Tibial nerve (tissue), 4 donors: ENCODE results near the gene TAPT1. TPM values are rescaled to one million over a fixed set of nuclear protein-coding genes. Genes with fewer than 3 reads are reported as not detected.

Experiments used
- DNase-seq, 2 donors: peaks; one replicate each; pipeline ENCODE4 v3.0.0-alpha.2; 2019; ENCODE audit warnings: low spot score in 2 of 2
- H3K27ac ChIP-seq, 4 donors: fragments of 200-600 bp; sonication (generic) in 3 of 4; one replicate each; pipeline ENCODE4 v1.5.1; 2017 to 2019; ENCODE audit warnings: mild to moderate bottlenecking in 1 of 4
- H3K27me3 ChIP-seq, 2 donors: fragments of 200-600 bp; sonication (generic) in 1 of 2; one replicate each; pipeline versions ENCODE4 v1.5.1 to v1.6.0; 2017 to 2019
- H3K36me3 ChIP-seq, 3 donors: fragments of 200-600 bp; sonication (generic); one replicate each; pipeline ENCODE4 v1.5.1; 2018 to 2019
- H3K4me1 ChIP-seq, 4 donors: fragments of 200-600 bp; sonication (generic) in 3 of 4; one replicate each; pipeline ENCODE4 v1.5.1; 2017 to 2019
- H3K4me3 ChIP-seq, 4 donors: fragments of 200-600 bp; sonication (generic) in 3 of 4; one replicate each; pipeline ENCODE4 v1.5.1; 2017 to 2019; ENCODE audit warnings: mild to moderate bottlenecking in 1 of 4, moderate library complexity in 1 of 4
- H3K9me3 ChIP-seq, 4 donors: fragments of 200-600 bp; sonication (generic) in 3 of 4; one replicate each; pipeline ENCODE4 v1.5.1; 2017 to 2019
- CTCF ChIP-seq, 5 experiments: fragments of 200-600 bp in 3 of 5; fragments of 450-650 bp in 2 of 5; sonication (generic) in 3 of 5; IDR thresholded peaks; one replicate each; pipeline ENCODE4 v1.5.1; 2016 to 2019; ENCODE audit warnings: antibody characterized with exemption in 5 of 5, mild to moderate bottlenecking in 3 of 5, moderate library complexity in 2 of 5
- EP300 ChIP-seq, 2 donors: sonication (generic); formaldehyde crosslinking; IDR thresholded peaks; one replicate each; pipeline ENCODE4 v1.6.1; 2017; ENCODE audit warnings: antibody characterized with exemption in 2 of 2, mild to moderate bottlenecking in 1 of 2
- POLR2A ChIP-seq, 2 donors: fragments of 450-650 bp; IDR thresholded peaks; one replicate each; pipeline ENCODE4 v1.6.1; 2017; ENCODE audit warnings: antibody characterized with exemption in 2 of 2, mild to moderate bottlenecking in 2 of 2, moderate library complexity in 2 of 2
- WGBS, 2 donors: methylation state at CpG; one replicate each; pipeline ENCODE4 v1.1.5; 2018; 5-methylcytosine and 5-hydroxymethylcytosine counted together
- total RNA-seq, 4 donors: library from RNA; depleted of rRNA; stranded (reverse); fragments of >200 nt; gene quantifications; one replicate each; pipeline ENCODE4 v1.1.0, GENCODE V29; 2016

The TAPT1 gene
- total RNA-seq, 4 donors from 2014 or later: 21.3 to 41.3 (median 37.5) TPM

GRCh38 chr4:16255730-16256129 is 29.5 kb upstream of the TAPT1 start:
- TF ChIP-seq POLR2A (IDR thresholded peaks at IDR 0.05) (no peak), EP300 (IDR thresholded peaks at IDR 0.05) (no peak), CTCF (IDR thresholded peaks at IDR 0.05) (no peak)
- no peaks in the 10 kb centered on the region for H3K9me3 ChIP-seq
- H3K36me3 ChIP-seq: peaks cover 0 to 37% (median 0%) of the 10 kb centered on the region in 3 donors
- H3K4me1 ChIP-seq: no peaks in the 10 kb centered on the region
- H3K4me3 ChIP-seq: no peak overlapping the region
- H3K27ac ChIP-seq: no peak overlapping the region
- no peaks in the 10 kb centered on the region for H3K27me3 ChIP-seq
- 94 to 97% methylated on average over 2 of the region's 2 CpGs for WGBS, 2 donors
- DNase-seq: no peak

- Histone ChIP-seq H3K9me3 (no peaks in the 10 kb centered on the region), H3K36me3 (peaks cover 0 to 40% (median 0%) of the 10 kb centered on the region in 3 donors), H3K4me1 (no peaks in the 10 kb centered on the region), H3K4me3 (no peak overlapping the region), H3K27me3 (no peaks in the 10 kb centered on the region), H3K27ac (no peak overlapping the region)
- no peak for DNase-seq
- TF ChIP-seq CTCF (IDR thresholded peaks at IDR 0.05): no peak
- no peak for TF ChIP-seq EP300 (IDR thresholded peaks at IDR 0.05)
- WGBS, 2 donors: 45 to 58% methylated on average over 2 of the region's 2 CpGs
Measured at GRCh38 chr4:16253127-16253960, 27.1 kb upstream of the TAPT1 start.

GRCh38 chr4:16250661-16251365 is 24.5 kb upstream of the TAPT1 start:
- H3K27me3 ChIP-seq: no peaks in the 10 kb centered on the region
- no peak overlapping the region for H3K27ac ChIP-seq
- 84 to 91% methylated on average over 6 of the region's 6 CpGs for WGBS, 2 donors
- no peaks in the 10 kb centered on the region for H3K4me1 ChIP-seq
- H3K36me3 ChIP-seq: peaks cover 0 to 46% (median 0%) of the 10 kb centered on the region in 3 donors
- H3K4me3 ChIP-seq: no peak overlapping the region
- no peaks in the 10 kb centered on the region for H3K9me3 ChIP-seq
- no peak for TF ChIP-seq EP300 (IDR thresholded peaks at IDR 0.05)
- TF ChIP-seq CTCF (IDR thresholded peaks at IDR 0.05): no peak
- TF ChIP-seq POLR2A (IDR thresholded peaks at IDR 0.05): no peak
- DNase-seq: no peak

GRCh38 chr4:16248605-16249004 is 22.3 kb upstream of the TAPT1 start:
- WGBS, 2 donors: 93 to 96% methylated on average over 2 of the region's 2 CpGs

More at GRCh38 chr4:16248605-16249004, 22.3 kb upstream of the TAPT1 start:
- H3K27ac ChIP-seq: no peak overlapping the region
- no peaks in the 10 kb centered on the region for H3K27me3 ChIP-seq
- peaks cover 0 to 56% (median 0%) of the 10 kb centered on the region in 3 donors for H3K36me3 ChIP-seq
- DNase-seq: no peak
- no peaks in the 10 kb centered on the region for H3K4me1 ChIP-seq
- TF ChIP-seq POLR2A (IDR thresholded peaks at IDR 0.05) (no peak), EP300 (IDR thresholded peaks at IDR 0.05) (no peak), CTCF (IDR thresholded peaks at IDR 0.05) (no peak)
- no peaks in the 10 kb centered on the region for H3K9me3 ChIP-seq
- H3K4me3 ChIP-seq: no peak overlapping the region
